Endothelial cell of umbilical vein (primary cell): ENCODE results near the gene OR5AN1.
"Not testable (repeated sequence)": the region's sequence is repeated elsewhere in the genome, so short reads cannot be mapped to it uniquely, and the experiment has no call there.

ENCODE experiments used
- EZH2 ChIP-seq: IDR thresholded peaks from 2 replicates; pipeline ENCODE4 v1.6.1; 2012; ENCODE audit warnings: borderline replicate concordance, low read depth, mild to moderate bottlenecking, moderate library complexity, low read length, inconsistent platforms; ENCODE audit not compliant: severe bottlenecking
- GATA2 ChIP-seq: IDR thresholded peaks from 2 replicates; pipeline ENCODE4 v1.7.0; 2011; ENCODE audit warnings: low read depth, mild to moderate bottlenecking, moderate library complexity, mixed read lengths, low read length; ENCODE audit not compliant: insufficient read length, insufficient read depth
- MYC ChIP-seq: IDR thresholded peaks from one replicate; pipeline ENCODE4 v1.6.1; 2011; ENCODE audit warnings: mild to moderate bottlenecking, low read depth, low read length
- POLR2A ChIP-seq: IDR thresholded peaks from 2 replicates; pipeline ENCODE4 v1.6.1; 2012; ENCODE audit warnings: low read depth, mild to moderate bottlenecking, control low read depth, low read length
- POLR2AphosphoS5 ChIP-seq: IDR thresholded peaks from 2 replicates; pipeline ENCODE4 v1.6.1; 2012; ENCODE audit warnings: low read depth, mild to moderate bottlenecking, control low read depth, low read length, moderate library complexity; ENCODE audit not compliant: insufficient read depth
- TF ChIP-seq, protein P1 (sequence below), 2 donors: IDR thresholded peaks; 1 replicate in 1 of 2; 2 replicates in 1 of 2; pipeline ENCODE4 v1.5.1; 2011; ENCODE audit warnings: low read length in 2 of 2, mild to moderate bottlenecking in 2 of 2, moderate library complexity in 2 of 2, control low read depth in 1 of 2, inconsistent platforms in 1 of 2, low read depth in 1 of 2; ENCODE audit not compliant: insufficient read depth in 1 of 2; ENCODE audit errors: extremely low read depth in 1 of 2
- TF ChIP-seq, protein P2 (sequence below): IDR thresholded peaks from 2 replicates; pipeline ENCODE4 v1.6.1; 2011; ENCODE audit not compliant: insufficient read depth, insufficient read length

DNA sequence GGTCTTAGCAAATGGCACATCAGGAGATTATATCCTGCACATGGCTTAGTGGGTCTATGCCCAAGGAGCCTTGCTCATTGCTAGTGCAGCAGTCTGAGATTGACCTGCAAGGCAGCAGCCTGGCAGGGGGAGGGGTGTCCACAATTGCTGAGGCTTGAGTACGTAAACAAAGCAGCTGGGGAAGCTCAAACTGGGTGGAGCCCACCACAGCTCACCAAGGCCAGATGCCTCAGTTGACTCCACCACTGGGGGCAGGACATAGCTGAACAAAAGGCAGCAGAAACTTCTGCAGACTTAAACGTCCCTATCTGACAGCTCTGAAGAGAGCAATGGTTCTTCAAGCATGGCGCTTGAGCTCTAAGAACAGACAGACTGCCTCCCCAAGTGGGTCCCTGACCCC lies 13.6 kb downstream of the OR5AN1 start:
- not testable (repeated sequence) for TF ChIP-seq POLR2AphosphoS5, MYC, EZH2, POLR2A, GATA2
- TF ChIP-seq, protein P1, sequence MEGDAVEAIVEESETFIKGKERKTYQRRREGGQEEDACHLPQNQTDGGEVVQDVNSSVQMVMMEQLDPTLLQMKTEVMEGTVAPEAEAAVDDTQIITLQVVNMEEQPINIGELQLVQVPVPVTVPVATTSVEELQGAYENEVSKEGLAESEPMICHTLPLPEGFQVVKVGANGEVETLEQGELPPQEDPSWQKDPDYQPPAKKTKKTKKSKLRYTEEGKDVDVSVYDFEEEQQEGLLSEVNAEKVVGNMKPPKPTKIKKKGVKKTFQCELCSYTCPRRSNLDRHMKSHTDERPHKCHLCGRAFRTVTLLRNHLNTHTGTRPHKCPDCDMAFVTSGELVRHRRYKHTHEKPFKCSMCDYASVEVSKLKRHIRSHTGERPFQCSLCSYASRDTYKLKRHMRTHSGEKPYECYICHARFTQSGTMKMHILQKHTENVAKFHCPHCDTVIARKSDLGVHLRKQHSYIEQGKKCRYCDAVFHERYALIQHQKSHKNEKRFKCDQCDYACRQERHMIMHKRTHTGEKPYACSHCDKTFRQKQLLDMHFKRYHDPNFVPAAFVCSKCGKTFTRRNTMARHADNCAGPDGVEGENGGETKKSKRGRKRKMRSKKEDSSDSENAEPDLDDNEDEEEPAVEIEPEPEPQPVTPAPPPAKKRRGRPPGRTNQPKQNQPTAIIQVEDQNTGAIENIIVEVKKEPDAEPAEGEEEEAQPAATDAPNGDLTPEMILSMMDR (IDR thresholded peaks at IDR 0.05; ENCODE audit: extremely low read depth in 1 of 2, insufficient read depth in 1 of 2, low read depth in 1 of 2, low read length in 2 of 2) = not testable (repeated sequence)
- TF ChIP-seq, protein P2, sequence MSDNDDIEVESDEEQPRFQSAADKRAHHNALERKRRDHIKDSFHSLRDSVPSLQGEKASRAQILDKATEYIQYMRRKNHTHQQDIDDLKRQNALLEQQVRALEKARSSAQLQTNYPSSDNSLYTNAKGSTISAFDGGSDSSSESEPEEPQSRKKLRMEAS = not testable (repeated sequence)
